Fibroblast of lung (primary cell): ENCODE measurements around the gene MYLK. TPM values are rescaled to one million over a fixed set of nuclear protein-coding genes. Genes with fewer than 3 reads are reported as not detected.

Source experiments
- DNase-seq, 2 donors: peaks; one replicate each; pipeline versions ENCODE4 v3.0.0 to v3.0.0-alpha.2; 2010; ENCODE audit warnings: low read depth in 2 of 2
- H2AFZ ChIP-seq: 2 replicates; pipeline ENCODE4 v1.5.1; 2012; ENCODE audit warnings: low read length, control low read depth, inconsistent platforms
- H3K27ac ChIP-seq: 2 replicates; pipeline ENCODE4 v1.5.1; 2011; ENCODE audit warnings: low read length, control low read depth; ENCODE audit not compliant: insufficient read depth
- H3K27me3 ChIP-seq: 2 replicates; pipeline ENCODE4 v1.5.1; 2011; ENCODE audit warnings: mild to moderate bottlenecking, low read length; ENCODE audit not compliant: control insufficient read depth, insufficient read depth
- H3K36me3 ChIP-seq: 2 replicates; pipeline ENCODE4 v1.5.1; 2011; ENCODE audit warnings: low read length; ENCODE audit not compliant: control insufficient read depth, insufficient read depth
- H3K4me1 ChIP-seq: 2 replicates; pipeline ENCODE4 v1.5.1; 2011; ENCODE audit warnings: low read length; ENCODE audit not compliant: control insufficient read depth, insufficient read depth; ENCODE audit errors: extremely low read depth
- H3K4me2 ChIP-seq: 2 replicates; pipeline ENCODE4 v1.5.1; 2011; ENCODE audit warnings: low read length, control low read depth; ENCODE audit not compliant: insufficient read depth; ENCODE audit errors: extremely low read depth
- H3K4me3 ChIP-seq, 4 experiments: fragments of 200-600 bp in 1 of 4; sonication (generic) in 1 of 4; replicated peaks in 1 of 4; 2 replicates each; pipeline ENCODE4 v1.5.1; 2011 to 2016; ENCODE audit warnings: low read length in 4 of 4, low read depth in 3 of 4, mild to moderate bottlenecking in 3 of 4, control low read depth in 2 of 4, inconsistent platforms in 1 of 4, mixed read lengths in 1 of 4; ENCODE audit not compliant: insufficient read depth in 1 of 4; ENCODE audit errors: control extremely low read depth in 1 of 4
- H3K79me2 ChIP-seq: 2 replicates; pipeline ENCODE4 v1.5.1; 2012; ENCODE audit warnings: mild to moderate bottlenecking, low read length, inconsistent platforms; ENCODE audit not compliant: control insufficient read depth, insufficient read depth
- H3K9ac ChIP-seq: 2 replicates; pipeline ENCODE4 v1.5.1; 2011; ENCODE audit warnings: mild to moderate bottlenecking, low read length, control low read depth; ENCODE audit not compliant: insufficient read depth
- H3K9me3 ChIP-seq: 2 replicates; pipeline ENCODE4 v1.5.1; 2012; ENCODE audit warnings: low read depth, low read length; ENCODE audit not compliant: control insufficient read depth, insufficient read depth
- H4K20me1 ChIP-seq: 2 replicates; pipeline ENCODE4 v1.5.1; 2011; ENCODE audit warnings: low read length; ENCODE audit not compliant: control insufficient read depth, insufficient read depth; ENCODE audit errors: extremely low read depth
- EZH2 ChIP-seq: IDR thresholded peaks from 2 replicates; pipeline ENCODE4 v1.5.1; 2012; ENCODE audit warnings: low read length, control low read depth, mild to moderate bottlenecking; ENCODE audit errors: missing control alignments
- polyA plus RNA-seq, 2 donors: library from polyadenylated mRNA; depleted of rRNA in 1 of 2; stranded (reverse) in 1 of 2; unstranded in 1 of 2; fragments of >200 nt; gene quantifications; 2 replicates each; pipeline ENCODE4 v1.2.1, GENCODE V29; 2011 to 2012; ENCODE audit warnings: missing spikeins in 1 of 2
- total RNA-seq: library from RNA; depleted of rRNA; stranded (reverse); fragments of >200 nt; gene quantifications from 2 replicates; pipeline ENCODE4 v1.2.1, GENCODE V29; 2014
- TF ChIP-seq, protein P1 (sequence below), 2 donors: IDR thresholded peaks in 1 of 2; conservative IDR thresholded peaks in 1 of 2; 1 replicate in 1 of 2; 2 replicates in 1 of 2; pipeline ENCODE4 v1.5.1; 2011 to 2012; ENCODE audit warnings: low read length in 2 of 2, control low read depth in 1 of 2, inconsistent platforms in 1 of 2, low read depth in 1 of 2, mild to moderate bottlenecking in 1 of 2

MYLK gene
- total and polyA plus RNA-seq, 2 donors (not counting 1 experiment from before 2014, with no cell fraction given) = 918 to 941 TPM

DNA sequence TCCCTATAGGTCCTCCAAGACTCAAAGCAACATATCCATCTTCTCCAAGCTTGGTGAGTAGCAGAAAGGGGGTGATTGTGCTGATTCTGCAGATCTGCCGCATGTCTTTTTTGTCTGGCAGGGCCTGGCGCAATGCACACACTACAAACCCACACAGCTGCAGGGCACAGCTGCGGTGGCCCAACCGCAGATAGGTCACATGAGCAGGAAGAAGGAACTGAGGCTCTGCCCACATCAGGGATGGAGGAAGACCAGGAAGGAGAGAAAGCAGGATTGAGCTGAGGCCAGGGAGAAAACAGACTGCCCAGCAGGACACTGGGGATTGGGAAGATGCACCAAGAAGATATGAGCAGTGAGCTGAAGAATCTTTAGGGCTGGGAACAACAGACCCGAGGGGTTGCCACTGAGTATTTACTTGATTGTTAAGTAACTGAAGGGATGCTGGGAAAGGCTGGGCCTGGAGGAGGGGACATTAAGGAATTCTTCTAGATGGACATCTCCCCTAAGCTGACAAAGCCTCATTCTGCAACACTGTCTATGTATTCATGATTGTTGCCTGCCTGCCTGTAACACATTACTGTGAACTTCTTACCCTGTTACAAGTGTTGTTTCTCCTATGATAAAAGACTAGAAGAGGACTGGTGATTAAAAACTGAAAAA lies 126.7 kb downstream of the MYLK start:
- H3K9ac ChIP-seq = no peak overlapping the region
- H3K79me2 ChIP-seq = peaks cover 2% of the 10 kb centered on the region
- H3K4me2 ChIP-seq = peak overlapping the region; percentile 54
- TF ChIP-seq EZH2 = no peak
- TF ChIP-seq, protein P1, sequence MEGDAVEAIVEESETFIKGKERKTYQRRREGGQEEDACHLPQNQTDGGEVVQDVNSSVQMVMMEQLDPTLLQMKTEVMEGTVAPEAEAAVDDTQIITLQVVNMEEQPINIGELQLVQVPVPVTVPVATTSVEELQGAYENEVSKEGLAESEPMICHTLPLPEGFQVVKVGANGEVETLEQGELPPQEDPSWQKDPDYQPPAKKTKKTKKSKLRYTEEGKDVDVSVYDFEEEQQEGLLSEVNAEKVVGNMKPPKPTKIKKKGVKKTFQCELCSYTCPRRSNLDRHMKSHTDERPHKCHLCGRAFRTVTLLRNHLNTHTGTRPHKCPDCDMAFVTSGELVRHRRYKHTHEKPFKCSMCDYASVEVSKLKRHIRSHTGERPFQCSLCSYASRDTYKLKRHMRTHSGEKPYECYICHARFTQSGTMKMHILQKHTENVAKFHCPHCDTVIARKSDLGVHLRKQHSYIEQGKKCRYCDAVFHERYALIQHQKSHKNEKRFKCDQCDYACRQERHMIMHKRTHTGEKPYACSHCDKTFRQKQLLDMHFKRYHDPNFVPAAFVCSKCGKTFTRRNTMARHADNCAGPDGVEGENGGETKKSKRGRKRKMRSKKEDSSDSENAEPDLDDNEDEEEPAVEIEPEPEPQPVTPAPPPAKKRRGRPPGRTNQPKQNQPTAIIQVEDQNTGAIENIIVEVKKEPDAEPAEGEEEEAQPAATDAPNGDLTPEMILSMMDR (conservative IDR thresholded peaks at IDR 0.05 in 1 of 2, IDR thresholded peaks at IDR 0.05 in 1 of 2; ENCODE audit: low read depth in 1 of 2, low read length in 2 of 2) = no peak
- H3K27ac ChIP-seq = peak overlapping the region; percentile 70
- H4K20me1 ChIP-seq = no peaks in the 10 kb centered on the region
- no peak for DNase-seq
- no peaks in the 10 kb centered on the region for H3K27me3 ChIP-seq
- H3K4me3 ChIP-seq = no peak overlapping the region
- peaks cover 2% of the 10 kb centered on the region for H3K36me3 ChIP-seq
- H2AFZ ChIP-seq = no peak overlapping the region
- no peaks in the 10 kb centered on the region for H3K9me3 ChIP-seq
- H3K4me1 ChIP-seq = peaks cover 36% of the 10 kb centered on the region

DNA sequence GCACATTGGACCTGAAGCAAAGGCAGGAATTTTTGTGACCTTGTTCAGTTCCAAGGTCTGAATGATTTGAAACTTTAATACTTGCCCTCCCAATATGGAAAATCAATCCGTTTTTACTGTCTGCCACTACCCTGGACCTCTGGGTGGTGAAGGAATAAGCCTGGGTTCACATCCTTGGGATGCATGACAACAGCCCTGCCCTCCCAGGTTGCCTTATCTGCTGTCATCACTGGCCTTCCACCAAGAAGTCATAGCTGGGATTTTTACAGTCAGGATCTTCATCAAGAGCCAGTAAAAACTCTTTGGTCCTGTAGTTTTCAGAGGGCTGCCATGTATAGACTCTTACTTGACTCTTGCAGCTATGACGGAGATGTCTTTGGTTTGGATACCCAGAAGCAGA lies 128.6 kb downstream of the MYLK start:
- peaks cover 45% of the 10 kb centered on the region for H3K4me1 ChIP-seq
- no peak for DNase-seq
- no peak overlapping the region for H2AFZ ChIP-seq
- no peaks in the 10 kb centered on the region for H4K20me1 ChIP-seq
- no peaks in the 10 kb centered on the region for H3K9me3 ChIP-seq
- H3K27me3 ChIP-seq = no peaks in the 10 kb centered on the region
- no peak overlapping the region for H3K4me2 ChIP-seq
- no peak overlapping the region for H3K9ac ChIP-seq
- peaks cover 2% of the 10 kb centered on the region for H3K79me2 ChIP-seq
- H3K36me3 ChIP-seq = peaks cover 5% of the 10 kb centered on the region
- no peak overlapping the region for H3K27ac ChIP-seq
- TF ChIP-seq, protein P1 (conservative IDR thresholded peaks at IDR 0.05 in 1 of 2, IDR thresholded peaks at IDR 0.05 in 1 of 2; ENCODE audit: low read depth in 1 of 2, low read length in 2 of 2) = no peak
- TF ChIP-seq EZH2 = no peak
- no peak overlapping the region for H3K4me3 ChIP-seq

DNA sequence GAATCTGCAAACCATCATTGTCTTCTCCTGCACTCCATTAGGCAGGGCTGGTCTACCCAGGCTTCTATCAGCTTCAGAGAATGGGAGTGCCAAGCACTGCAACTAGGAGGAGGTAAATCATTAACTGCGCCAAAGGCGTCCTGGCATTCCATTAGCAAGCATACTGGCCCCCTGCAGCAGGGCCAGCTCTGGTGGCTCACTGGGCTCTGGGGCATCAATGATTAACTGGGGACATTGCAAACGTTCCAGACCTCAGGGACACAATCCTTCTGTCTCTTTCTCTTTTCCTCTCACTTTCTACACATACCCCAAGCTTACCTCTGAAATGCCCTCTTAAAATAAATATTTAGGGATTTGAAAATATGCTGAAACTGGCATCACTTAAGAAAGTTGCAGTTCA lies 129.0 kb downstream of the MYLK start:
- Histone ChIP-seq H3K4me2 (no peak overlapping the region), H3K4me1 (peaks cover 49% of the 10 kb centered on the region), H3K27me3 (no peaks in the 10 kb centered on the region), H3K36me3 (peaks cover 5% of the 10 kb centered on the region), H3K9ac (no peak overlapping the region), H2AFZ (no peak overlapping the region), H4K20me1 (no peaks in the 10 kb centered on the region), H3K9me3 (no peaks in the 10 kb centered on the region), H3K4me3 (no peak overlapping the region), H3K79me2 (peaks cover 2% of the 10 kb centered on the region), H3K27ac (no peak overlapping the region)
- DNase-seq = no peak
- TF ChIP-seq, protein P1 (conservative IDR thresholded peaks at IDR 0.05 in 1 of 2, IDR thresholded peaks at IDR 0.05 in 1 of 2; ENCODE audit: low read depth in 1 of 2, low read length in 2 of 2) = no peak
- TF ChIP-seq EZH2 = no peak
